ENCODE data around the gene SPEF2.

DNA sequence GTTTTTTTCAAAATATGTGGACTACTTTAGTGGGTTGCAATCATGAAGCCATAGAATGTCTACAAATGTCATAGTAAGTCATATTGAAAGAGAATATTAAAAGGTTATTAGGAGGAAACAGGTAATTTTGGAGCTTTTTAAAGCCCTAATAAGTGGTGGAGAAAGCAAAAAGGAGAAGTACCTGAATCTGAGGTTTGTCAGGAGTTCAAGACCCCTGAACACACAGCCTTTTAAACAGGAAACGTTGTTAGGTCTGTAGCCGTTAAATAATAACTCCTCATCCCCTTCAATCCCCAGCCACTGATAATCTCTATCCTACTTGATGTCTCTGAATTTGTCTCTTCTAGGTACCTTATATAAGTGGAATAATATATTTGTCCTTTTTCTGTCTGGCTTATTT is 51.1 kb downstream of the SPEF2 start:
- TF ChIP-seq, protein P1, sequence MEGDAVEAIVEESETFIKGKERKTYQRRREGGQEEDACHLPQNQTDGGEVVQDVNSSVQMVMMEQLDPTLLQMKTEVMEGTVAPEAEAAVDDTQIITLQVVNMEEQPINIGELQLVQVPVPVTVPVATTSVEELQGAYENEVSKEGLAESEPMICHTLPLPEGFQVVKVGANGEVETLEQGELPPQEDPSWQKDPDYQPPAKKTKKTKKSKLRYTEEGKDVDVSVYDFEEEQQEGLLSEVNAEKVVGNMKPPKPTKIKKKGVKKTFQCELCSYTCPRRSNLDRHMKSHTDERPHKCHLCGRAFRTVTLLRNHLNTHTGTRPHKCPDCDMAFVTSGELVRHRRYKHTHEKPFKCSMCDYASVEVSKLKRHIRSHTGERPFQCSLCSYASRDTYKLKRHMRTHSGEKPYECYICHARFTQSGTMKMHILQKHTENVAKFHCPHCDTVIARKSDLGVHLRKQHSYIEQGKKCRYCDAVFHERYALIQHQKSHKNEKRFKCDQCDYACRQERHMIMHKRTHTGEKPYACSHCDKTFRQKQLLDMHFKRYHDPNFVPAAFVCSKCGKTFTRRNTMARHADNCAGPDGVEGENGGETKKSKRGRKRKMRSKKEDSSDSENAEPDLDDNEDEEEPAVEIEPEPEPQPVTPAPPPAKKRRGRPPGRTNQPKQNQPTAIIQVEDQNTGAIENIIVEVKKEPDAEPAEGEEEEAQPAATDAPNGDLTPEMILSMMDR (IDR thresholded peaks at IDR 0.05) = no peak
- TF ChIP-seq POLR2A (IDR thresholded peaks at IDR 0.05) (no peak), POLR2AphosphoS5 (IDR thresholded peaks at IDR 0.05) (no peak)
